ENCODE measurements around the gene EPB41L4B. TPM values are rescaled to one million over a fixed set of nuclear protein-coding genes. Genes with fewer than 3 reads are reported as not detected.
"Not testable (repeated sequence)": the region's sequence is repeated elsewhere in the genome, so short reads cannot be mapped to it uniquely, and the experiment has no call there.

The EPB41L4B gene
- total RNA-seq, 1 donor from 2014 or later: 3.7 TPM

- H3K9me3 Mint-ChIP-seq (ENCODE audit: low read depth): no peaks in the 10 kb centered on the region
- H3K27me3 Mint-ChIP-seq (ENCODE audit: low read depth): no peaks in the 10 kb centered on the region
Measured at GRCh38 chr9:109342878-109343277, 22.0 kb upstream of the EPB41L4B start.

GRCh38 chr9:109341561-109341960 lies 20.7 kb upstream of the EPB41L4B start:
- H3K4me1 Mint-ChIP-seq (ENCODE audit: low read depth): peaks cover 10% of the 10 kb centered on the region

More at GRCh38 chr9:109342878-109343277, 22.0 kb upstream of the EPB41L4B start:
- DNase-seq (ENCODE audit: low spot score): no peak
- H3K36me3 Mint-ChIP-seq (ENCODE audit: low read depth): no peaks in the 10 kb centered on the region
- TF ChIP-seq CTCF (IDR thresholded peaks at IDR 0.05): no peak
- no peak overlapping the region for H3K4me3 Mint-ChIP-seq (ENCODE audit: unreplicated experiment)
- H3K4me1 Mint-ChIP-seq (ENCODE audit: low read depth): peaks cover 10% of the 10 kb centered on the region
- H3K27ac Mint-ChIP-seq (ENCODE audit: unreplicated experiment): no peak overlapping the region

GRCh38 chr9:109340979-109341378 lies 20.1 kb upstream of the EPB41L4B start:
- not testable (repeated sequence) for H3K4me3 Mint-ChIP-seq (ENCODE audit: unreplicated experiment); H3K4me1 Mint-ChIP-seq (ENCODE audit: low read depth); H3K9me3 Mint-ChIP-seq (ENCODE audit: low read depth); H3K27ac Mint-ChIP-seq (ENCODE audit: unreplicated experiment); H3K36me3 Mint-ChIP-seq (ENCODE audit: low read depth); H3K27me3 Mint-ChIP-seq (ENCODE audit: low read depth); DNase-seq (ENCODE audit: low spot score)

More at GRCh38 chr9:109341561-109341960, 20.7 kb upstream of the EPB41L4B start:
- TF ChIP-seq CTCF (IDR thresholded peaks at IDR 0.05): no peak
- no peak overlapping the region for H3K27ac Mint-ChIP-seq (ENCODE audit: unreplicated experiment)
- H3K9me3 Mint-ChIP-seq (ENCODE audit: low read depth): no peaks in the 10 kb centered on the region
- H3K36me3 Mint-ChIP-seq (ENCODE audit: low read depth): no peaks in the 10 kb centered on the region
- no peaks in the 10 kb centered on the region for H3K27me3 Mint-ChIP-seq (ENCODE audit: low read depth)
- peak; percentile 32 for DNase-seq (ENCODE audit: low spot score)
- H3K4me3 Mint-ChIP-seq (ENCODE audit: unreplicated experiment): no peak overlapping the region

- Mint-ChIP-seq H3K4me1 (ENCODE audit: low read depth) (peaks cover 5% of the 10 kb centered on the region), H3K9me3 (ENCODE audit: low read depth) (no peaks in the 10 kb centered on the region), H3K36me3 (ENCODE audit: low read depth) (no peaks in the 10 kb centered on the region), H3K27me3 (ENCODE audit: low read depth) (no peaks in the 10 kb centered on the region), H3K27ac (ENCODE audit: unreplicated experiment) (no peak overlapping the region), H3K4me3 (ENCODE audit: unreplicated experiment) (no peak overlapping the region)
- no peak for TF ChIP-seq CTCF (IDR thresholded peaks at IDR 0.05)
- peak; percentile 21 for DNase-seq (ENCODE audit: low spot score)
Measured at GRCh38 chr9:109336409-109336808, 15.6 kb upstream of the EPB41L4B start.

GRCh38 chr9:109335929-109336328 lies 15.1 kb upstream of the EPB41L4B start:
- H3K27me3 Mint-ChIP-seq (ENCODE audit: low read depth): no peaks in the 10 kb centered on the region
- no peak overlapping the region for H3K4me3 Mint-ChIP-seq (ENCODE audit: unreplicated experiment)
- H3K27ac Mint-ChIP-seq (ENCODE audit: unreplicated experiment): no peak overlapping the region
- no peaks in the 10 kb centered on the region for H3K9me3 Mint-ChIP-seq (ENCODE audit: low read depth)
- no peak for DNase-seq (ENCODE audit: low spot score)
- H3K4me1 Mint-ChIP-seq (ENCODE audit: low read depth): peaks cover 10% of the 10 kb centered on the region
- H3K36me3 Mint-ChIP-seq (ENCODE audit: low read depth): no peaks in the 10 kb centered on the region
- no peak for TF ChIP-seq CTCF (IDR thresholded peaks at IDR 0.05)

GRCh38 chr9:109335121-109335520 lies 14.3 kb upstream of the EPB41L4B start:
- TF ChIP-seq CTCF (IDR thresholded peaks at IDR 0.05): no peak
- no peak overlapping the region for H3K27ac Mint-ChIP-seq (ENCODE audit: unreplicated experiment)
- no peak overlapping the region for H3K4me3 Mint-ChIP-seq (ENCODE audit: unreplicated experiment)
- no peak for DNase-seq (ENCODE audit: low spot score)
- peaks cover 10% of the 10 kb centered on the region for H3K4me1 Mint-ChIP-seq (ENCODE audit: low read depth)
- no peaks in the 10 kb centered on the region for H3K27me3 Mint-ChIP-seq (ENCODE audit: low read depth)
- no peaks in the 10 kb centered on the region for H3K9me3 Mint-ChIP-seq (ENCODE audit: low read depth)
- H3K36me3 Mint-ChIP-seq (ENCODE audit: low read depth): no peaks in the 10 kb centered on the region

All from chondrocyte (in vitro differentiated cells).